HT1080 (cell line): Measurements from ENCODE around the gene KDSR. TPM values are rescaled to one million over a fixed set of nuclear protein-coding genes. Genes with fewer than 3 reads are reported as not detected.

Experiments
- DNase-seq: peaks from one replicate; pipeline ENCODE4 v3.0.0-alpha.2; 2015; ENCODE audit warnings: low read depth
- total RNA-seq: library from RNA; depleted of rRNA; stranded (reverse); fragments of >200 nt; shearing (Covaris generic); gene quantifications from 2 replicates; pipeline ENCODE4 v1.2.3, GENCODE V29; 2014

Gene KDSR
- total RNA-seq, 1 experiment from 2014 or later, result 80.6 TPM

DNA sequence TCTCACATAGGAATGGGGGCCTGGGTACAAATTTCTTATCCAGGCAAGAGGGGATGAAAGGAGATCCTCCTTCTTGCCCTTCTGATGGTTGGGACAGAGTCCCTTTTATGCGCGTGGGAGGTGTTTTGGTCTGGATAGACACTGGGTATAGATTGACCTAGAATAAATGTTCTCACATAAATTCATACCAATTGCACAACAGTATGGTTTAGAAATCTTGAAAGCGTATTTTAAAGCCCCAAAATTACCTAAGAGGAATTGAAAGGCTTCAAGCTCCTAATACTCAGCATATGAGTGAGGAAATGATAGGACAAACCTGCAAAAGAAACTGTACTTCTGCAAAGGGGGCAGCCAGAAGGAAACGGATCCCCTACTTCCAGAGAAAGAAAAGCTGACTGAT, 44.8 kb downstream of the KDSR start:
- no peak for DNase-seq

DNA sequence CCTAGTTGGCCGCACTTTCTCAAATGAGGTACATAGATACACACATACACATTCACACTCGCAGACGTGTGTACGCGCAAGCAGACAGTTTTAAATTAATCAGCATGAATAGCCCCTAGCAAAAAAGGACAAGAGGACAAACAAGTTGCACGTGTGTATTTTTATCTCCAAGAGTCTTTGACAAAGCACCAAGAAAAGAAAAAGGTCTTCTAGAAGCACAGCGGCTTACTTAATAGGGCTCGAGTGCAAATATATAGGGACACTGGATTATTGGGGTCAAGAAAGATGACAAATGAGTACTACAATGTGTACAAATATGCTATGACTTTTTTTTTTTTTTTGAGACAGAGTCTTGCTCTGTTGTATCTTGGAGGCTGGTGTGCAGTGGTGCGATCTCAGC, 45.7 kb downstream of the KDSR start:
- DNase-seq, result no peak

DNA sequence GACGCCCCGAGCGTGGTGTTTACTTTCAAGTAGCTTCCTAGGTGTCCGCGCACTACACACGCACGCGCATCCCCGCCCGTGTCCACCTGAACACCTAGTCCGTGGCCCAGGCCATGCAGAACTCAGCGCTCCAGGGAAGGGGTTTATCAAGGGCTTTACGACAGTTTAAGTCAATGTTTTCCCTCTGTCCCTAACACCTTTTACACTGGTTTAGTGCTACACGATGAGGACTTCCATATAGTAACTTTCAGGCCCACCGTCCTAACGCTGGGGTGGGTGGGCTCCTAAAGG, 46.1 kb downstream of the KDSR start:
- DNase-seq, result no peak

DNA sequence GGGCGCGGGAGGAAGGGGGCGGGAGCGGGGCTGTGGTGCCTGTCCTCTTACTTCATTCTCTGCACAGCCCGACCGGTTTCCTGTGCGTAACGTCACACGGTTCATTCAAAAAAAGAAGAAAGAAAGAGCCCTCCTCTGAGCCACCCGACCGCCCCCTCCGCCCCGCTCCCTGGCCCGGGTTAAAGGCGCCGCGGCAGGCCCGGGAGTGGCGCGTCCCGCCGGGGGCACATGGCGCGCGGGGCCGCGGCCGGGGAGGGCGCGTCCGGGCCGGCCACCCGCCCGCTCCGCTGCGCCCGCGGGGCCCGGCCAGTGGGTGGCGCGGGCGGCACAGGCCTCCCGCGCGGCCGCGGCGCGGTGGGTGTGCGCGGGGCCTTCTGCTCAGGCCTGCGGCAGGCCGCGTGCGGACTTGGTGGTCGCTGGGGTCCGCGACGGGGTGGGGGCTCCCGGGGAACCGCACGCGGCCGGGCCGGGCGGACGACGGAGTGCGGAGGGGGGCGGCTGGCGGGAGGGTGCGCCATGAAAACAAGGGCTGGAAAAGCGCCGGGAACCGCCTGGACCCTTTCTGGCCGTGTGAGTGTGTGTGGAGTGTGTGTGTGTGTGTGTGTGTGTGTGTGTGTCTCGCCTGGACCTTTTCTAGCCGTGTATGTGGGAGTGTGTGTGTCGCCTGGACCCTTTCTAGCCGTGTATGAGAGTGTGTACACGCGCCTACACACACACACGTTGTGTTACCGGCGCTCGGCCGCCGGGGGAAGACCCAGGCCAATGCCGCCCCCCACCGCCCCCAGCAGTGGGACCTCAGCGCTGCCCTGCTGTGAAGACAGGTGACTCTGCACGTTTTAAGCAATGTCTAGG, 46.7 kb downstream of the KDSR start:
- DNase-seq, result peak; percentile 84

DNA sequence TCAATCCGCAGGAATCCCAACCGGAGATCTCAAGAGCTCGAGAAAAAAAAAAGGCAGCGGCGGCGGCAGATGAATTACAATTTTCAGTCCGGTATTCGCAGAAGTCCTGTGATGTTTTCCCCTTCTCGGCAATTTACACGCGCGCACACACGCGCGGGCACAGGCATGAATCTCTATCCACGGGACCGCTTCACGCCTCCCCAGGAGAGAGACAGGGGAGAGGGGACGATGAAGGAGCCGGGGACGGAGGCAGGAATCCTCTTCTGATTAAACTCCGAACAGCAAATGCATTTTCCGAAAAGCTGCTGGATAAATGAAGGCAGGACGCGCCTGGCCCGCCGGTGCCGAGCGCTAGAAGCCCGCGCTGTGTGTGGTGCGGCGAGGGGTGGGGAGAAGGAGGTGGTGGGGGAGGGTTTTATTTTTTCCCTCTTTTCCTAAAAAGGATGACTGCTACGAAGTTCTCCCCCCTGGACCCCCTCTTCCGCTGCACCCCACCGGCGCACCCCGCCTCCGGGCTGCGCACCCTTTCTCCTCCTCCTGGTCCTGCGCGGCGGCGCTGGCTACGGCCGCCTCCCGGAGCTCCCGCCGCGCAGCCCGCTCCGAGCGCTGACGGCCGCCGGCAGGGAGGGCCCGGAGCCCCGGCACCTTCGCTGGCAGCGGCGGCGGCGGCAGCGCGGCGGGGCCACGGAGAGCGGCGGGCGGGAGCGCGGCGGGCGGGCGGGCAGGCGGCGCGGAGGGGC, 47.5 kb downstream of the KDSR start, which contains the start of gene BCL2:
Gene BCL2, minus strand, starts transcription at position 387 of the 740 bp plus-strand sequence.
- peak; percentile 35 for DNase-seq

DNA sequence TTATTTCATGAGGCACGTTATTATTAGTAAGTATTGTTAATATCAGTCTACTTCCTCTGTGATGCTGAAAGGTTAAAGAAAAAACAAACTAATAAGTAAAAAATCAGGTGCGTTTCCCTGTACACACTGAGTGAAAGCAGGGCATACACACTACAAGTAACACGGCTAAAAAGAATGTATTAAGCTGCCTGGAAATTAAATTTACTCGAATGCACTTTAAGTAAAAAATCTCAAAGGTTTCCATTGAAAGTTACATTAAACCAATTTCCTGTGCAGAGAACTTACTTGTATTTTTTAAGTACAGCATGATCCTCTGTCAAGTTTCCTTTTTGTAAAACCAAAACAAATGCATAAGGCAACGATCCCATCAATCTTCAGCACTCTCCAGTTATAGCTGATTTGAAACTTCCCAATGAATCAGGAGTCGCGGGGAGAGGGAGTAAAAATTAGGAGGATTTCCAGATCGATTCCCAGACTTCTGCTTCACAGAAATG, 48.1 kb downstream of the KDSR start:
- peak; percentile 12 for DNase-seq

DNA sequence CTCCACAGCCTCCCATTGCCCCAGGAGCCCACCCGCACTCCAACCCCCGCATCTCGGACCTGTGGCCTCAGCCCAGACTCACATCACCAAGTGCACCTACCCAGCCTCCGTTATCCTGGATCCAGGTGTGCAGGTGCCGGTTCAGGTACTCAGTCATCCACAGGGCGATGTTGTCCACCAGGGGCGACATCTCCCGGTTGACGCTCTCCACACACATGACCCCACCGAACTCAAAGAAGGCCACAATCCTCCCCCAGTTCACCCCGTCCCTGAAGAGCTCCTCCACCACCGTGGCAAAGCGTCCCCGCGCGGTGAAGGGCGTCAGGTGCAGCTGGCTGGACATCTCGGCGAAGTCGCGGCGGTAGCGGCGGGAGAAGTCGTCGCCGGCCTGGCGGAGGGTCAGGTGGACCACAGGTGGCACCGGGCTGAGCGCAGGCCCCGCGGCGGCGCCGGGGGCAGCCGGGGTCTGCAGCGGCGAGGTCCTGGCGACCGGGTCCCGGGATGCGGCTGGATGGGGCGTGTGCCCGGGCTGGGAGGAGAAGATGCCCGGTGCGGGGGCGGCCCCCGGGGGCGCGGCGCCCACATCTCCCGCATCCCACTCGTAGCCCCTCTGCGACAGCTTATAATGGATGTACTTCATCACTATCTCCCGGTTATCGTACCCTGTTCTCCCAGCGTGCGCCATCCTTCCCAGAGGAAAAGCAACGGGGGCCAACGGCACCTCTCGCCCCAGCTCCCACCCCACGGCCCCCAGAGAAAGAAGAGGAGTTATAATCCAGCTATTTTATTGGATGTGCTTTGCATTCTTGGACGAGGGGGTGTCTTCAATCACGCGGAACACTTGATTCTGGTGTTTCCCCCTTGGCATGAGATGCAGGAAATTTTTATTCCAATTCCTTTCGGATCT, 48.8 kb downstream of the KDSR start:
- DNase-seq, result no peak

DNA sequence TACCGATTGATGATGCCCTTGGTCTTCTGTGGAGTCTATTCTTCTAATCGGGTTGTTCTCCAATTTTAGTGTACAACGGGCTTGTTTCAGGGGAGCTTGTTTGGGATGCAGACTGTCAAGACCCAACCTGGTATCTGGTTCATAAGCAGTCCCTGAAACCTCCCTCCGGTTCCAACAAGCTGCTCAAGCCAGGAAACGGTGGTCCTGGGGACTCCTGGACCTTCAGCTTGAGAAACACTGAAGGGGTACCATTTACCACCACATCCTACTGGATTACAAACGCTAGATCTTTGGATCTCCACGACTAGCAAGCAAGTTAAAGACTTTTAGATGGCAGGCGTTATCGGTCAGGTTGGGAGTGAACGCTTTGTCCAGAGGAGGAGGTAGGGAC, 49.5 kb downstream of the KDSR start:
- DNase-seq, result no peak

DNA sequence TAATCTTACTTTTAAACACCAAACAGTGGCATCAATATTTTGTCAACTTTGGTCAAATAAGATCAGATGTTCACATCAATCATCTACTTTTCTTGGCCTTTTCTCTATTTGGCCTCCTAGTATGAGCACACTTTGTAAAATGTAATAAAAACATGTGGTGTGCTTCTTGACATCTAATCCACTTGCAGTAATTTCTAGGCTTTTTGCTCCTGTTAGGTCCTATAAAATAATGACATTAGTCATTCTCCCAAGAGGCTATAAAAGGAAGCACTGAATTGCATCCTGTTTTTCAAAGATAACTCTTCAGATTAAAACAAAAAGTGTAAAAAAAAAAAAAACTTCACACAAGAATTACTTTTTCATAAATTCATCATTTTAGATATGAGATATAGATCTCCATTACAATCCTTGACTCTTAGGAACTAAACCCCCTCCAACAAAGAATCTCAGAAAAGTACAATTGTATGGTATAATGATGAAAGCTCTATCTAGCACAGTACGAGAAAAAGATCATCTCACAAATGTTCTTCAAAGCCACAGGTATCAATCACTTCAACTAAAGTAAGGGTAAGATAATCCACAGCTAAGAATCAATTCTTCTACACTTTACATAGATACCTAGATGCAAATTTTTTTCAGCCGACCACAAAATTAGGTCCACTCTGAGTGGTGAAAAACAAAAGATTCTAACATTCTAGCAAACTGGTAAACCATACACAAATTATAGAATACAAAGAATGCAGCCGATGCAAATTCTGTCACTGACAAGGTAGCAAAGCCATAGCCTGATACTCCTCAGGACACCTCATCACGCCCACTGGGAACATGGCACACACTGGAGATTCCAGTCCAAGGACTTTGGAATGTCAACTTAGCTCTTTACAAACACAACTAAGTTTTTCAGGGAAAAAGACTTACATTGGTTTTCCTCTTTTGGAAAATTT, 50.1 kb downstream of the KDSR start:
- DNase-seq, result no peak

DNA sequence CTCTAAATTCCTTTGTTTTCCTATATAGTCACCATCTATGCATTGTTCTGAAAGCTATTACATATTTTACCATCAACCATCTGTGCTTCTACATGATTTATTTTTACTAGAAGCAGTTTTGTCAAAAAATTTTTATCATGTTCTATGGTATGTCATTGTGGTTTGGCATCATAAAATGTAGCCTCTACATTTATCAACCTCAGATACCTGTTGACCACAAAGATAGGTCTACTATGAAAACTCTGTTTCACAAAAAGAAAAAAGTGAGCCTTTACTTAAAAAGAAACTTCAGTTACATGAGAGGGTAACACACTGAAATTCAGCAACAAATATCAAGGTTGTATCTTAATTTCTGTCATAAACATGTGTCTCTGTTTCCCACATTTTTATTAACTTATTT, 51.1 kb downstream of the KDSR start:
- DNase-seq, result no peak

DNA sequence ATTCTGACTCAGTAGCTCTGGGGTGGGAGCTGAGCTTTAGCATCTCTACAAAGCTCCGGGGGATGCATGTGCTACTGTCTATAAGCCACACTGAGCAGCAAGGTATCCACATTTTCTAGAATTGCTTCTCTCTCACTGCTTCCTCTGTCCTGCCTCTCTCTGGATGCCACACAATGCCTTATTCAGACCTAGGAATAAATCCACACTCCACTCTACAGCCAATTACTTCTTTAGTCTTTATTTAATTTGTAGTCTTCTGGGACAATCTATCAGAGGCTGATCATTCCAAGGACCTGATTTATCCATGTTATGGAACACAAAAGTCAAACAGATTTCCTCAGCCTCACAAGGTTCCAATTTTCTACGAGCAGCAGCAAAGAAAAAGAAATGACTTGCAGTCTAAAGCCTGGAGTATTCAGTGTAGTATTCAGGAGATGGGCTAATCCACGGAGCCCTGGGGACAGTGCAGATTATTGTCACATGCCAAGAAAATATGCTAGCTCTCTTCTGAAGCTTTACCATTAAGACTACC, 51.8 kb downstream of the KDSR start:
- DNase-seq, result no peak

DNA sequence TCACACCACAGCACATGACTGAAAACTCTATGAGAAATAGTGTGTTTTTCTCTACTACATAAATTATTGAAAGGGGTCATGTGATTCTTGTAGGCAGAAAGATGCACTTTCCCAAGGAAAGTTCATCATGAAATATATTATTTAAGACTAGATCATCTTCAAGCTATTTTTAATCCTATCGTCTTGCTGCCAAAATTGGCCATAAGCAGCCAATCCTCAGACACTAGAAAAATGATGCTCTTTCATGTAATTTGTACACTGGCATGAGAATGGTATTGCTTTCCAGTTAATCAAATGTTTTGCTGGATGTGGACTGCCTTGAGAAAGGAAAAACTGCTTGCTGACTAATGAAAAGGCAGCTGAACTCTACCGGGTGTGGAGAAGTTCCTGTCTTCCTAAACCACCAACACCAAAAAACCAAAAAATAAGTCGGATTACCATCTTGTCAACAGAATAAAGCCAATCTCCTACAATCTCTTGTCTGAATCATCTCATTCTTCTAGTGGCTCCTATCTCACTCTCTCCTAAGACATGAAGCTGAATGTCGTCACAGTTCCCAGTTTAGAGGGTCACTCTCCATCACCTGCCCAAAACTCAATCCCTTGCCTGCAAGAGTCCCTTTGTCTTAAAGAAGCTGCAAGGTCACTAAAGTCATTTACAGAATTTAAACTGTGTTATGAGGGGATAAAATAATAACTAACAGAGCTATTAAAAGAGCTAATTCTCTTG, 52.8 kb downstream of the KDSR start:
- DNase-seq, result no peak

DNA sequence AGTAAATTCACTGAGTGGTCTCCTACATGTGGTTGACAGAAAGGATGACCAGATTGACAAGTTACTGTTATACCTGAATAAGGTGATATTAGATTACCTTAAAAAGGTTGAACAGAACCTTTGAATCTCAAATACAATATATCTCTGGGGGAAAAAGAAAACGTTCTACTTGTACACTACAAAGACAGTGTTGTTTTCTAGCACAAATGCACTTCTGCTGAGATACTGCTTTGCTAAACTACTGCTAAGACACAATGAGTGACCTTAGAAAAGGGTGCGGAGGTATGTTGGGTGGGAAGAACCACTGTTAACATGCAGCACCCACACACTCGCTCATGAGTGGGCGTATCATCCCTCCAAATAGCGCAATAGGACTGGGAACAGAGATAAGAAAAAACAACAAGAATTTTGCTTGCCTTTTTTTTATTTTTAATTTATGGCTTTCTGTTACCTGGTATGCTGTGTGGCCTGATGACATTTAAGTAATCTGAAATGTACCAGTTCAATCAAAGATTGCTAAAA, 53.5 kb downstream of the KDSR start:
- DNase-seq, result no peak

DNA sequence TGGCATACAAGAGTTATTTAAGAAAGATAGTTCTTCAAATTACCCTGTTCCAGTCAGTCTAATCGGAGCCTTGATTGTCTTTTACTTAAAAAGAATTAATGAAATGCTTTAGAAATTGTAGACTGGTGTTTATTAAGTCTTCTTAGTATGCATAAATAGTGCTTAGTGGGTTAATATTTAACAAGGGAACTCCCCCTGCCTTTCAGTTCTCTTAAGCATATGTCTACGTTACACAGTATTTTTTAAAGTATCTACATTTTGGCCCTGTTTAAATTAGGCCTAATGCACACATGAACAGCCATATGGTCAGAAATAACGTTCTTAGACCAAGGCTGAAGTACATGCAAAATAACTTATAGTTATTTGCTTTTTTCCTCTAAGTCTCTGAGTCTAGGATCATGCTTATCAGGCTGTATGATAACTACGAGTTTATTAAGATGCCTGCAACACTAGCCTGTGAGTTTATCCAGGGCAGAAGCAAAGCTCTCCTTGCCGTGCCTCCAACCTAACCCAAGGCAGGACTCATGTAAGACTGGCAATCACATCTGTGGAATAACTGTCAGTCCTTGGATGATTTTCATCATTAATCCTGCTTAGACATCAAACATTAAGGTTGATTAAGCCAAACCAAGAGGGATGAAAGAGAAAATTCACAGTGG, 54.1 kb downstream of the KDSR start:
- DNase-seq, result no peak

DNA sequence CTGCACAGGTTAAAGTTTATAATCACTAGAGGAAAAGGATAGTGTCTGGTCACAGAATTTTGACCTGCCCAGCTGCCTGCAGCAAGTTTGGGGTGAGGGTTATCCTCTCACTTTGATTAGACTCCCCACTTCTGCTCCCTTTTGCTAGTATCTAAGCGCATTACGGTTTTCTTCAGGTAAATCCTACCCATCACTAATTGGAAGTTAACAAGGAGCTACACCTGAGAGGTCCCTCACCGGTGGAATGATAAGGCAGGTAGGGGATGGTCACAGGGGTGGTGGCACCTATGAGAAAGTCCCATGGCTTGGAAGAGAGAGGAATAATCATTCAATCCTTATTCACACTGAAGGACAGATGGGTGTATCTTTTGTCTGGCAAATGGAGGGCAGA, 55.0 kb downstream of the KDSR start:
- no peak for DNase-seq

DNA sequence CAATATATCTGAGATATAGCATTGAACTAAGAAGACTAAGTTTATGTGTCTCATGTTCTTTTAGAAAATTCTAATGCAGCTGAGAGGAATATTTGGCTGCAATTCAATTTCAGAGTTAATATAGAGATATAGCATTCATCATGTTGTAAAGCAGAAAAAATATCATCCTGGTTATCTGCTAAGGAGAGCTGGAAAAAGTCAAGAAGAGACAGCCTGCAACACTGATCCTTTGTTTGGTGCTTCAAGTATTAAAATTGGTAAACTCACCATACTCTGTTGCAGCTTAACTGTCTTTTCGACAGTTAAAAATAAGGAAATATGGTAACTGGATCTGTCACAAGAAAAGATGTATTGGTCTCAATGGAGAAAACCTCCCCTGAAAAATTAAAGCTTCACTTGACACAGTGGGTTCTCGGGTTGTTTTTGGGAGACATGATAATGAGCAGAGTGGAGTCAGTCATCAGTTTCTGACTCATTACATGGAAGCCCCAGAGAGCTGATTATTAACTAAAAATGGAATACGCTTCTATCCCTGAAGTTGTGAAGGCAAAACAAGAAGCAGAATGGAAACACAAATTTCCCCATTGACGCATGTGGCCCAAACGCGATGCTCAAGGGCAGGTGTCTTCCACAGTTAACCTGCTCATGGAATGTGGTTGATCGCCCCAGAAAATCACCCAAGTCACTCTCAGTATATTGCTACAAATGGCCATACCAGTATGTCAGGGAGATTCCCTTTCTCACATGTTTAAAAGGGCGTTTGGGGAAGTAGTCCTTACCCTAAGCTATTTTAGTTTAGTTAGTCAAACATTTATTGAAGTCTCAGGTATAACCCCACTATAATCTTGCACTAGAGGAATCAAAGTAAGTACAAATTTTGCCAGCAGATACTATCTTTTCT, 55.6 kb downstream of the KDSR start:
- DNase-seq, result no peak

DNA sequence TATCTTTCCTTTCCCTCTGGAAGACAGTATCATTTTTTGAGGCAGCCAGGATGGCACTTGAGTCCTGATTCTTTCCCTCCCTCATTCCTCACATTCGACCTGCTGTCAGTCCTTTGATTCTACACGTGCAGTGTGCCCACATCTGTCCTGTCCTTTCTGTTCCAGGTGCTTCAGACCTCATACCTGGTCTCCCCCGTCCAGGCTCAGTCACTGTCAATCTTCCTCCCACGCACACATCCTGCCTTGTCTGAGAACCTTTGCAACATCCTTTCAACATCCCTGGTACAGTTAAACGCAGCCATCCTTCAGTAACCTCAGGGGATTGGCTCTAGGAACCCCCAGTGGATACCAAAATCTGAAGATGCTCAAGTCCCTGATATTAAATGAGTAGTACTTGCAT, 57.6 kb downstream of the KDSR start:
- DNase-seq, result no peak
